ENCODE results near the gene CD209.

DNA sequence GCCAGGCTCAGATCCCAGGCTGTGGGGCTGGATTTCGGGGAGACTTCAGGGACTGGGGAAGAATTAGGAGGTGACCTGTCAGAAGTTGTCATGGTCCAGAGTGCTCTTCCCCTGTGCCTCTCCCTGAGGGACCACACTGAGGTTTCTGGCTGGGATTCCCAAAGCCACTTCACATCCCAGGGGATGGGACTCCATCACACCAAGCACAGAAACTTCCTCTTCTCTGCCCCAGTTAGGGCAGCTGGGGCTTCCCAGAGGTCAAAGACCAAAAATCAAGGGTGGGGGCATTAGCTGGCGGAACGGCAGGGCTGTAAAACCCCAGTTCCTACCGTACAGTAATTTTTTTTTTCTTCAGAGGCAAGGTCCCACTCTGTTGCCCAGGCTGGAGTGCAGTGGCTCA, 52.8 kb downstream of the CD209 start:
- TF ChIP-seq EZH2 (IDR thresholded peaks at IDR 0.05; ENCODE audit: borderline replicate concordance, insufficient read depth, low read length, poor library complexity, severe bottlenecking) (no peak), CTCF (IDR thresholded peaks at IDR 0.05; ENCODE audit: poor library complexity, severe bottlenecking) (no peak), EP300 (conservative IDR thresholded peaks at IDR 0.05; ENCODE audit: poor library complexity, severe bottlenecking) (no peak), POLR2AphosphoS5 (IDR thresholded peaks at IDR 0.05) (no peak), REST (IDR thresholded peaks at IDR 0.05; ENCODE audit: borderline replicate concordance) (no peak), RAD21 (conservative IDR thresholded peaks at IDR 0.05) (no peak)
